H9 (cell line): ENCODE data around the gene MVD. TPM values are rescaled to one million over a fixed set of nuclear protein-coding genes. Genes with fewer than 3 reads are reported as not detected.

Source experiments
- DNase-seq: peaks from one replicate; pipeline ENCODE4 v3.0.0-alpha.2; 2017
- H2AFZ ChIP-seq: one replicate; pipeline ENCODE4 v1.6.1; 2013; ENCODE audit warnings: mild to moderate bottlenecking, low read length, control low read depth, moderate library complexity
- H2AK5ac ChIP-seq: 2 replicates; pipeline ENCODE4 v1.6.1; 2013; ENCODE audit warnings: low read length, control low read depth, mixed read lengths; ENCODE audit not compliant: insufficient read length
- H2BK120ac ChIP-seq: one replicate; pipeline ENCODE4 v1.6.1; 2013; ENCODE audit warnings: low read depth, mild to moderate bottlenecking, low read length, control low read depth, inconsistent platforms; ENCODE audit not compliant: poor library complexity, severe bottlenecking
- H2BK12ac ChIP-seq: 2 replicates; pipeline ENCODE4 v1.6.1; 2013; ENCODE audit warnings: low read length, control low read depth, mixed read lengths, low read depth; ENCODE audit not compliant: insufficient read length
- H2BK15ac ChIP-seq: 2 replicates; pipeline ENCODE4 v1.6.1; 2013; ENCODE audit warnings: low read depth, low read length, control low read depth
- H2BK20ac ChIP-seq: one replicate; pipeline ENCODE4 v1.6.1; 2013; ENCODE audit warnings: low read depth, mild to moderate bottlenecking, low read length, control low read depth, inconsistent platforms; ENCODE audit not compliant: poor library complexity, severe bottlenecking
- H2BK5ac ChIP-seq: 2 replicates; pipeline ENCODE4 v1.6.1; 2013; ENCODE audit warnings: low read length, control low read depth, mixed read lengths; ENCODE audit not compliant: insufficient read length
- H3K14ac ChIP-seq: 2 replicates; pipeline ENCODE4 v1.6.1; 2013; ENCODE audit warnings: low read length, control low read depth; ENCODE audit not compliant: insufficient read depth
- H3K18ac ChIP-seq: 2 replicates; pipeline ENCODE4 v1.6.1; 2013; ENCODE audit warnings: low read depth, mild to moderate bottlenecking, mixed read lengths, low read length, control low read depth; ENCODE audit not compliant: insufficient read length
- H3K23ac ChIP-seq: 2 replicates; pipeline ENCODE4 v1.6.1; 2013; ENCODE audit warnings: low read length, control low read depth, mixed read lengths, low read depth; ENCODE audit not compliant: insufficient read length
- H3K23me2 ChIP-seq: 2 replicates; pipeline ENCODE4 v1.6.1; 2013; ENCODE audit warnings: low read depth, mild to moderate bottlenecking, mixed read lengths, low read length, control low read depth; ENCODE audit not compliant: insufficient read length, poor library complexity, severe bottlenecking
- H3K27ac ChIP-seq: 2 replicates; pipeline ENCODE4 v1.5.1; 2013; ENCODE audit warnings: low read length, control low read depth, mixed read lengths, low read depth; ENCODE audit not compliant: insufficient read length
- H3K27me3 ChIP-seq: 2 replicates; pipeline ENCODE4 v1.6.1; 2013; ENCODE audit warnings: low read length, control low read depth, inconsistent platforms; ENCODE audit not compliant: insufficient read depth
- H3K4ac ChIP-seq: 2 replicates; pipeline ENCODE4 v1.6.1; 2013; ENCODE audit warnings: low read depth, mild to moderate bottlenecking, control low read depth, inconsistent platforms, low read length, moderate library complexity
- H3K4me1 ChIP-seq: 2 replicates; pipeline ENCODE4 v1.6.1; 2013; ENCODE audit warnings: low read length, control low read depth, inconsistent platforms; ENCODE audit not compliant: insufficient read depth
- H3K4me2 ChIP-seq: 2 replicates; pipeline ENCODE4 v1.6.1; 2013; ENCODE audit warnings: low read length, control low read depth, mixed read lengths; ENCODE audit not compliant: insufficient read length, insufficient read depth
- H3K56ac ChIP-seq: 2 replicates; pipeline ENCODE4 v1.6.1; 2013; ENCODE audit warnings: low read depth, mild to moderate bottlenecking, mixed read lengths, low read length, control low read depth; ENCODE audit not compliant: insufficient read length
- H3K79me1 ChIP-seq: 2 replicates; pipeline ENCODE4 v1.6.1; 2013; ENCODE audit warnings: low read depth, mild to moderate bottlenecking, moderate library complexity, low read length, control low read depth, inconsistent platforms; ENCODE audit not compliant: insufficient read depth, poor library complexity, severe bottlenecking
- H3K79me2 ChIP-seq: 2 replicates; pipeline ENCODE4 v1.6.1; 2013; ENCODE audit warnings: low read length, control low read depth, inconsistent platforms; ENCODE audit not compliant: insufficient read depth
- H3K9ac ChIP-seq: 2 replicates; pipeline ENCODE4 v1.6.1; 2013; ENCODE audit warnings: low read length, control low read depth, mixed read lengths; ENCODE audit not compliant: insufficient read length; ENCODE audit errors: extremely low read depth
- H3K9me3 ChIP-seq: one replicate; pipeline ENCODE4 v1.6.1; 2013; ENCODE audit warnings: low read depth, low read length, inconsistent platforms; ENCODE audit not compliant: control insufficient read depth
- H3T11ph ChIP-seq: one replicate; pipeline ENCODE4 v1.6.1; 2013; ENCODE audit warnings: mild to moderate bottlenecking, low read length, control low read depth, inconsistent platforms
- H4K20me1 ChIP-seq: one replicate; pipeline ENCODE4 v1.6.1; 2013; ENCODE audit not compliant: control insufficient read depth, insufficient read length, insufficient read depth
- H4K5ac ChIP-seq: 2 replicates; pipeline ENCODE4 v1.6.1; 2013; ENCODE audit warnings: low read depth, mild to moderate bottlenecking, mixed read lengths, low read length, control low read depth; ENCODE audit not compliant: insufficient read length
- H4K8ac ChIP-seq: replicated peaks from 2 replicates; pipeline ENCODE4 v1.6.1; 2013; ENCODE audit warnings: low read length, control low read depth, mixed read lengths, low read depth; ENCODE audit not compliant: insufficient read length
- H4K91ac ChIP-seq: 2 replicates; pipeline ENCODE4 v1.6.1; 2013; ENCODE audit warnings: low read depth, mild to moderate bottlenecking, moderate library complexity, mixed read lengths, low read length, control low read depth; ENCODE audit not compliant: insufficient read length
- H3K27ac Mint-ChIP-seq, 3 experiments: 2 replicates in 2 of 3; 3 replicates in 1 of 3; pipeline ENCODE4 v1.8.0; 2020 to 2021; ENCODE audit warnings: mixed read lengths in 3 of 3, mild to moderate bottlenecking in 1 of 3, moderate library complexity in 1 of 3
- H3K27me3 Mint-ChIP-seq: 2 replicates; pipeline ENCODE4 v1.8.0; 2021; ENCODE audit warnings: low read depth, mild to moderate bottlenecking, moderate library complexity, mixed read lengths
- H3K36me3 Mint-ChIP-seq, 3 experiments: 2 replicates in 2 of 3; 3 replicates in 1 of 3; pipeline ENCODE4 v1.8.0; 2020 to 2021; ENCODE audit warnings: low read depth in 3 of 3, mixed read lengths in 3 of 3; ENCODE audit not compliant: insufficient read depth in 1 of 3
- H3K4me1 Mint-ChIP-seq, 2 experiments: 2 replicates each; pipeline ENCODE4 v1.8.0; 2020; ENCODE audit warnings: mixed read lengths in 2 of 2
- H3K4me3 Mint-ChIP-seq, 2 experiments: 2 replicates in 1 of 2; 3 replicates in 1 of 2; pipeline ENCODE4 v1.8.0; 2020 to 2021; ENCODE audit warnings: mild to moderate bottlenecking in 2 of 2, mixed read lengths in 2 of 2, moderate library complexity in 1 of 2
- H3K9me3 Mint-ChIP-seq, 2 experiments: 2 replicates in 1 of 2; 3 replicates in 1 of 2; pipeline ENCODE4 v1.8.0; 2020; ENCODE audit warnings: mild to moderate bottlenecking in 2 of 2, mixed read lengths in 2 of 2, moderate library complexity in 1 of 2
- CTCF ChIP-seq: fragments of 200-600 bp; sonication (generic); conservative IDR thresholded peaks from 3 replicates; pipeline ENCODE4 v1.8.0; 2021; ENCODE audit warnings: antibody characterized with exemption, mild to moderate bottlenecking
- WGBS: extraction: QIAGEN DNeasy Blood & Tissue Kit; methylation state at CpG from one replicate; pipeline ENCODE4 v1.1.7; 2013; ENCODE audit warnings: missing lambda C conversion rate, low lambda C conversion rate, mixed read lengths; ENCODE audit not compliant: insufficient read length; ENCODE audit errors: extremely low coverage; 5-methylcytosine and 5-hydroxymethylcytosine counted together
- total RNA-seq: library from RNA; stranded (reverse); gene quantifications from 2 replicates; pipeline ENCODE4 v1.2.1, GENCODE V29; 2021

Gene MVD
- total RNA-seq, 1 experiment from 2014 or later: 53.2 TPM

GRCh38 chr16:88623858-88624257 is 39.0 kb downstream of the MVD start:
- Histone ChIP-seq H3K79me1 (no peaks in the 10 kb centered on the region), H3K18ac (no peak overlapping the region), H3K27me3 (no peaks in the 10 kb centered on the region), H2BK120ac (no peak overlapping the region), H3K23me2 (no peaks in the 10 kb centered on the region), H2AK5ac (no peak overlapping the region), H4K20me1 (no peaks in the 10 kb centered on the region), H3K4me2 (no peak overlapping the region), H3K14ac (no peak overlapping the region), H3K23ac (no peak overlapping the region), H2BK20ac (no peak overlapping the region), H2AFZ (no peak overlapping the region), H3K9ac (no peak overlapping the region), H2BK5ac (no peak overlapping the region), H3K4me1 (no peaks in the 10 kb centered on the region), H4K8ac (no peak overlapping the region), H3K27ac (no peak overlapping the region), H2BK12ac (no peak overlapping the region), H4K91ac (no peak overlapping the region), H2BK15ac (no peak overlapping the region), H3K56ac (no peak overlapping the region), H3T11ph (no peak overlapping the region), H3K79me2 (no peaks in the 10 kb centered on the region), H3K4ac (no peak overlapping the region), H4K5ac (no peak overlapping the region), H3K9me3 (no peaks in the 10 kb centered on the region)
- H3K4me3 Mint-ChIP-seq: no peak overlapping the region
- H3K27me3 Mint-ChIP-seq: no peaks in the 10 kb centered on the region
- peaks cover 1 to 16% of the 10 kb centered on the region in 2 experiments; a peak in 3 of 4 replicates for H3K4me1 Mint-ChIP-seq
- no peaks in the 10 kb centered on the region; a peak in 1 of 5 replicates for H3K9me3 Mint-ChIP-seq
- WGBS: no CpG with 5 or more reads among the region's 13 CpGs
- no peak for TF ChIP-seq CTCF
- no peak overlapping the region for H3K27ac Mint-ChIP-seq
- peaks cover 24 to 69% (median 59%) of the 10 kb centered on the region in 3 experiments; a peak in 6 of 7 replicates for H3K36me3 Mint-ChIP-seq
- no peak for DNase-seq
